K562 (cell line): Measurements from ENCODE around the gene DPYSL4. TPM values are rescaled to one million over a fixed set of nuclear protein-coding genes. Genes with fewer than 3 reads are reported as not detected.

ENCODE experiments used
- BHLHE40 ChIP-seq: IDR thresholded peaks from 2 replicates; pipeline ENCODE4 v1.6.1; 2011; ENCODE audit warnings: low read length, improper control_type of control experiment
- MTA2 ChIP-seq: fragments of 450-650 bp; IDR thresholded peaks from 2 replicates; pipeline ENCODE4 v1.6.1; 2016; ENCODE audit warnings: low read depth
- polyA plus RNA-seq, 8 experiments: library from polyadenylated mRNA; depleted of rRNA in 4 of 8; stranded (reverse) in 5 of 8; unstranded in 3 of 8; fragments of >200 nt; fragmentation: Nextera tagmentation in 2 of 8; fragmentation: Illumina TruSeq in 1 of 8; extraction: Ambion mirVana in 2 of 8; extraction: Trizol in 1 of 8; gene quantifications; 2 replicates each; pipeline versions ENCODE4 v1.2.1 to v1.2.3, GENCODE V29; 2011 to 2014; ENCODE audit warnings: inconsistent platforms in 1 of 8, missing spikeins in 1 of 8
- total RNA-seq, 7 experiments: library from RNA; depleted of rRNA in 6 of 7; stranded (reverse); fragments of >200 nt in 6 of 7; fragmentation: Illumina TruSeq in 2 of 7; extraction: Trizol in 2 of 7; gene quantifications; 2 replicates each; pipeline versions ENCODE4 v1.2.1 to v1.2.3, GENCODE V29; 2011 to 2021; ENCODE audit warnings: low replicate concordance in 1 of 7
- TF ChIP-seq, protein P1 (sequence below): fragments of 450-650 bp; IDR thresholded peaks from 2 replicates; pipeline ENCODE4 v1.6.1; 2016; ENCODE audit warnings: low read depth

DPYSL4 gene
- total and polyA plus RNA-seq, 9 of the 15 experiments (the other 6 are each of a cell fraction or from before 2014, with no cell fraction given) = 0.03 TPM; not detected in 8

GRCh38 chr10:132223156-132223590 lies 36.4 kb downstream of the DPYSL4 start (continued):
- TF ChIP-seq, protein P1, sequence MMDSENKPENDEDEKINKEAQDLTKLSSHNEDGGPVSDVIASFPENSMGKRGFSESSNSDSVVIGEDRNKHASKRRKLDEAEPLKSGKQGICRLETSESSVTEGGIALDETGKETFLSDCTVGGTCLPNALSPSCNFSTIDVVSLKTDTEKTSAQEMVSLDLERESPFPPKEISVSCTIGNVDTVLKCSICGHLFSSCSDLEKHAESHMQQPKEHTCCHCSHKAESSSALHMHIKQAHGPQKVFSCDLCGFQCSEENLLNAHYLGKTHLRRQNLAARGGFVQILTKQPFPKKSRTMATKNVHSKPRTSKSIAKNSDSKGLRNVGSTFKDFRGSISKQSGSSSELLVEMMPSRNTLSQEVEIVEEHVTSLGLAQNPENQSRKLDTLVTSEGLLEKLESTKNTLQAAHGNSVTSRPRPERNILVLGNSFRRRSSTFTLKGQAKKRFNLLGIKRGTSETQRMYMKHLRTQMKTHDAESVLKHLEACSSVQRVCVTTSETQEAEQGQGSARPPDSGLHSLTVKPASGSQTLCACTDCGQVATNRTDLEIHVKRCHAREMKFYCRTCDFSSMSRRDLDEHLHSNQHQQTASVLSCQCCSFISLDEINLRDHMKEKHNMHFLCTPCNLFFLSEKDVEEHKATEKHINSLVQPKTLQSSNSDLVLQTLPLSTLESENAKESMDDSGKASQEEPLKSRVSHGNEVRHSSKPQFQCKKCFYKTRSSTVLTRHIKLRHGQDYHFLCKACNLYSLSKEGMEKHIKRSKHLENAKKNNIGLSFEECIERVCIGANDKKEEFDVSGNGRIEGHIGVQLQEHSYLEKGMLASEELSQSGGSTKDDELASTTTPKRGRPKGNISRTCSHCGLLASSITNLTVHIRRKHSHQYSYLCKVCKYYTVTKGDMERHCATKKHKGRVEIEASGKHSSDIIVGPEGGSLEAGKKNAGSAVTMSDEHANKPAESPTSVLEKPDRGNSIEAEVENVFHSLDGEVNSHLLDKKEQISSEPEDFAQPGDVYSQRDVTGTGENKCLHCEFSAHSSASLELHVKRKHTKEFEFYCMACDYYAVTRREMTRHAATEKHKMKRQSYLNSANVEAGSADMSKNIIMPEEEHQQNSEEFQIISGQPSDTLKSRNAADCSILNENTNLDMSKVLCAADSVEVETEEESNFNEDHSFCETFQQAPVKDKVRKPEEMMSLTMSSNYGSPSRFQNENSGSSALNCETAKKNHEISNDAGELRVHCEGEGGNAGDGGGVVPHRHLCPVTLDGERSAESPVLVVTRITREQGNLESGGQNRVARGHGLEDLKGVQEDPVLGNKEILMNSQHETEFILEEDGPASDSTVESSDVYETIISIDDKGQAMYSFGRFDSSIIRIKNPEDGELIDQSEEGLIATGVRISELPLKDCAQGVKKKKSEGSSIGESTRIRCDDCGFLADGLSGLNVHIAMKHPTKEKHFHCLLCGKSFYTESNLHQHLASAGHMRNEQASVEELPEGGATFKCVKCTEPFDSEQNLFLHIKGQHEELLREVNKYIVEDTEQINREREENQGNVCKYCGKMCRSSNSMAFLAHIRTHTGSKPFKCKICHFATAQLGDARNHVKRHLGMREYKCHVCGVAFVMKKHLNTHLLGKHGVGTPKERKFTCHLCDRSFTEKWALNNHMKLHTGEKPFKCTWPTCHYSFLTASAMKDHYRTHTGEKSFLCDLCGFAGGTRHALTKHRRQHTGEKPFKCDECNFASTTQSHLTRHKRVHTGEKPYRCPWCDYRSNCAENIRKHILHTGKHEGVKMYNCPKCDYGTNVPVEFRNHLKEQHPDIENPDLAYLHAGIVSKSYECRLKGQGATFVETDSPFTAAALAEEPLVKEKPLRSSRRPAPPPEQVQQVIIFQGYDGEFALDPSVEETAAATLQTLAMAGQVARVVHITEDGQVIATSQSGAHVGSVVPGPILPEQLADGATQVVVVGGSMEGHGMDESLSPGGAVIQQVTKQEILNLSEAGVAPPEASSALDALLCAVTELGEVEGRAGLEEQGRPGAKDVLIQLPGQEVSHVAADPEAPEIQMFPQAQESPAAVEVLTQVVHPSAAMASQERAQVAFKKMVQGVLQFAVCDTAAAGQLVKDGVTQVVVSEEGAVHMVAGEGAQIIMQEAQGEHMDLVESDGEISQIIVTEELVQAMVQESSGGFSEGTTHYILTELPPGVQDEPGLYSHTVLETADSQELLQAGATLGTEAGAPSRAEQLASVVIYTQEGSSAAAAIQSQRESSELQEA = no peak
- TF ChIP-seq MTA2 (no peak), BHLHE40 (0 out of 2 replicates have a peak, but pooled peaks have one; percentile 31)
